ENCODE results near the gene SLC9B1. TPM values are rescaled to one million over a fixed set of nuclear protein-coding genes. Genes with fewer than 3 reads are reported as not detected.
A peak's percentile ranks its signal among the peaks of the same experiment; 100 is the strongest.

SLC9B1 gene
- 1 to 10 TPM; 2.8 to 4.8 (median 4.1) TPM for polyA plus RNA-seq (ENCODE audit: insufficient read length in 3 of 3)

GRCh38 chr4:103019308-103020124 is at the start of gene SLC9B1:
Gene SLC9B1 (minus strand): TSS chr4:103019705. CDS start chr4:102991711, 27,994 bp downstream.
- peak; percentile 79 to 85 (median 81) for DNase-seq (ENCODE audit: low read depth in 3 of 3, low spot score in 2 of 3)

GRCh38 chr4:103067841-103068547 is 48.5 kb upstream of the SLC9B1 start:
- DNase-seq (ENCODE audit: low read depth in 3 of 3, low spot score in 2 of 3): no peak

- no peak for DNase-seq (ENCODE audit: low read depth in 3 of 3, low spot score in 2 of 3)
Observed at GRCh38 chr4:103060453-103061148, 41.1 kb upstream of the SLC9B1 start.

- DNase-seq (ENCODE audit: low read depth in 3 of 3, low spot score in 2 of 3): no peak
Observed at GRCh38 chr4:103054030-103054429, 34.5 kb upstream of the SLC9B1 start.

GRCh38 chr4:103052779-103053178 is 33.3 kb upstream of the SLC9B1 start:
- DNase-seq (ENCODE audit: low read depth in 3 of 3, low spot score in 2 of 3): no peak

GRCh38 chr4:103052145-103052544 is 32.6 kb upstream of the SLC9B1 start:
- no peak for DNase-seq (ENCODE audit: low read depth in 3 of 3, low spot score in 2 of 3)

- no peak for DNase-seq (ENCODE audit: low read depth in 3 of 3, low spot score in 2 of 3)
Observed at GRCh38 chr4:103050736-103051436, 31.4 kb upstream of the SLC9B1 start.

GRCh38 chr4:103046416-103047290 is 27.1 kb upstream of the SLC9B1 start:
- peak in 1 of 3 donors; percentile 21 for DNase-seq (ENCODE audit: low read depth in 3 of 3, low spot score in 2 of 3)

GRCh38 chr4:103044183-103044582 is 24.7 kb upstream of the SLC9B1 start:
- DNase-seq (ENCODE audit: low read depth in 3 of 3, low spot score in 2 of 3): no peak

- no peak for DNase-seq (ENCODE audit: low read depth in 3 of 3, low spot score in 2 of 3)
Observed at GRCh38 chr4:103036169-103036568, 16.7 kb upstream of the SLC9B1 start.

- no peak for DNase-seq (ENCODE audit: low read depth in 3 of 3, low spot score in 2 of 3)
Observed at GRCh38 chr4:103032574-103032973, 13.1 kb upstream of the SLC9B1 start.

GRCh38 chr4:103030791-103031190 is 11.3 kb upstream of the SLC9B1 start:
- DNase-seq (ENCODE audit: low read depth in 3 of 3, low spot score in 2 of 3): no peak

- no peak for DNase-seq (ENCODE audit: low read depth in 3 of 3, low spot score in 2 of 3)
Observed at GRCh38 chr4:103029300-103029699, 9.8 kb upstream of the SLC9B1 start.

GRCh38 chr4:103026868-103027267 is 7.4 kb upstream of the SLC9B1 start:
- no peak for DNase-seq (ENCODE audit: low read depth in 3 of 3, low spot score in 2 of 3)

GRCh38 chr4:103024996-103025395 is 5.5 kb upstream of the SLC9B1 start:
- DNase-seq (ENCODE audit: low read depth in 3 of 3, low spot score in 2 of 3): no peak

- DNase-seq (ENCODE audit: low read depth in 3 of 3, low spot score in 2 of 3): no peak
Observed at GRCh38 chr4:103021120-103021519, 1.6 kb upstream of the SLC9B1 start.

- no peak for DNase-seq (ENCODE audit: low read depth in 3 of 3, low spot score in 2 of 3)
Observed at GRCh38 chr4:103018391-103019307, 856 bp downstream of the SLC9B1 start.

- DNase-seq (ENCODE audit: low read depth in 3 of 3, low spot score in 2 of 3): no peak
Observed at GRCh38 chr4:103012551-103012950, 7.0 kb downstream of the SLC9B1 start.

GRCh38 chr4:103012060-103012459 is 7.4 kb downstream of the SLC9B1 start:
- no peak for DNase-seq (ENCODE audit: low read depth in 3 of 3, low spot score in 2 of 3)

Measured in right renal cortex interstitium (tissue), 3 donors.